ENCODE results near the gene RNF225.

Gene RNF225

GRCh38 chr19:58351558-58351878 is 43.9 kb upstream of the RNF225 start:
- no peak for DNase-seq (ENCODE audit: low read depth)
- H3K4me3 ChIP-seq (ENCODE audit: low read length): no peak overlapping the region
- no peak for TF ChIP-seq CTCF (conservative IDR thresholded peaks at IDR 0.05; ENCODE audit: low read length)

- TF ChIP-seq CTCF (conservative IDR thresholded peaks at IDR 0.05; ENCODE audit: low read length): no peak
- H3K4me3 ChIP-seq (ENCODE audit: low read length): no peak overlapping the region
- no peak for DNase-seq (ENCODE audit: low read depth)
These were observed 43.3 kb upstream of the RNF225 start for GRCh38 chr19:58351990-58352755.

GRCh38 chr19:58352760-58353671 is 42.4 kb upstream of the RNF225 start, which contains the start of gene A1BG:
Gene A1BG (minus strand): TSS chr19:58353492. CDS start chr19:58353437, 55 bp downstream.
- H3K4me3 ChIP-seq (ENCODE audit: low read length): no peak within 1 kb of the TSS
- DNase-seq (ENCODE audit: low read depth): no peak
- no peak for TF ChIP-seq CTCF (conservative IDR thresholded peaks at IDR 0.05; ENCODE audit: low read length)

GRCh38 chr19:58353717-58354477 is 41.6 kb upstream of the RNF225 start:
- H3K4me3 ChIP-seq (ENCODE audit: low read length): no peak overlapping the region
- DNase-seq (ENCODE audit: low read depth): no peak
- TF ChIP-seq CTCF (conservative IDR thresholded peaks at IDR 0.05; ENCODE audit: low read length): no peak

GRCh38 chr19:58354478-58355030 is 40.9 kb upstream of the RNF225 start:
- H3K4me3 ChIP-seq (ENCODE audit: low read length): no peak overlapping the region
- no peak for DNase-seq (ENCODE audit: low read depth)
- TF ChIP-seq CTCF (conservative IDR thresholded peaks at IDR 0.05; ENCODE audit: low read length): no peak

GRCh38 chr19:58355215-58355796 is 40.1 kb upstream of the RNF225 start:
- no peak for DNase-seq (ENCODE audit: low read depth)
- TF ChIP-seq CTCF (conservative IDR thresholded peaks at IDR 0.05; ENCODE audit: low read length): no peak
- no peak overlapping the region for H3K4me3 ChIP-seq (ENCODE audit: low read length)

All from AG10803 (cell line).